ENCODE measurements around the gene GAREM1.

GRCh38 chr18:32277549-32277948 is 193.1 kb downstream of the GAREM1 start:
- TF ChIP-seq CTCF (conservative IDR thresholded peaks at IDR 0.05; ENCODE audit: low read depth, low read length), result no peak
- TF ChIP-seq EZH2 (IDR thresholded peaks at IDR 0.05; ENCODE audit: low read length, unreplicated experiment), result no peak
